GM12873 (cell line): Measurements from ENCODE around the gene SLC2A4RG.

Source experiments
- CTCF ChIP-seq: IDR thresholded peaks from 2 replicates; pipeline ENCODE4 v1.5.1; 2012; ENCODE audit warnings: low read depth, mild to moderate bottlenecking, moderate library complexity, low read length, control low read depth; ENCODE audit not compliant: insufficient read depth; ENCODE audit errors: missing control alignments

The SLC2A4RG gene

GRCh38 chr20:63706027-63706695 lies 33.4 kb upstream of the SLC2A4RG start:
- no peak for TF ChIP-seq CTCF

GRCh38 chr20:63706852-63707557 lies 32.6 kb upstream of the SLC2A4RG start:
- peak; percentile 87 for TF ChIP-seq CTCF

- TF ChIP-seq CTCF, result no peak
These were observed 31.8 kb upstream of the SLC2A4RG start, which contains the start of the genes ARFRP1 and ZGPAT for GRCh38 chr20:63707558-63708300. ARFRP1 (minus strand) TSS chr20:63707976; CDS start chr20:63707091, 885 bp downstream. ZGPAT (plus strand) TSS chr20:63708039; CDS start chr20:63708581, 542 bp downstream.

GRCh38 chr20:63708301-63709148 lies 31.1 kb upstream of the SLC2A4RG start:
- TF ChIP-seq CTCF, result no peak

GRCh38 chr20:63709149-63709527 lies 30.4 kb upstream of the SLC2A4RG start:
- TF ChIP-seq CTCF, result no peak

- no peak for TF ChIP-seq CTCF
These were observed 28.4 kb upstream of the SLC2A4RG start for GRCh38 chr20:63711085-63711645.
